GM12874 (cell line): ENCODE results near the gene CCNI2.

Experiments used
- TF ChIP-seq, protein P1 (sequence below): IDR thresholded peaks from 2 replicates; pipeline ENCODE4 v1.5.1; 2011; ENCODE audit warnings: low read depth, mild to moderate bottlenecking, control low read depth, low read length, moderate library complexity; ENCODE audit not compliant: insufficient read depth

Gene CCNI2

DNA sequence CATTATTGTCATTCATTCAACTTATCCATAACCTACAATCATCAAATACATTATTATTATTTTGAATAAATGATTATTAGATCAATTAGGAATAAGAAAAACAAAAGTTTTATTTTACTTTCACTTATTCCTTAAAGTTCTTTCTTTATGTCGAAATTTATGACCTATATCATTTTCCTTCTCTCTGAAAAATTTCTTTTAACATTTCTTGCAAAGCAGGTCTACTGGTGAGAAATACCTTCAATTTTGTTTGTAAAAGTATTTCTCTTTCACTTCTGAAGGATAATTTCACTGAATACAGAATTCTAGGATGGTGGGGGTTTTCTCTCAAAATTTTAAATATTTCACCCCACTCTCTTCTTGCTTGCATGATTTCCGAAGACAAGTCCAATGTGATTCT is 2.6 kb upstream of the CCNI2 start:
- TF ChIP-seq, protein P1, sequence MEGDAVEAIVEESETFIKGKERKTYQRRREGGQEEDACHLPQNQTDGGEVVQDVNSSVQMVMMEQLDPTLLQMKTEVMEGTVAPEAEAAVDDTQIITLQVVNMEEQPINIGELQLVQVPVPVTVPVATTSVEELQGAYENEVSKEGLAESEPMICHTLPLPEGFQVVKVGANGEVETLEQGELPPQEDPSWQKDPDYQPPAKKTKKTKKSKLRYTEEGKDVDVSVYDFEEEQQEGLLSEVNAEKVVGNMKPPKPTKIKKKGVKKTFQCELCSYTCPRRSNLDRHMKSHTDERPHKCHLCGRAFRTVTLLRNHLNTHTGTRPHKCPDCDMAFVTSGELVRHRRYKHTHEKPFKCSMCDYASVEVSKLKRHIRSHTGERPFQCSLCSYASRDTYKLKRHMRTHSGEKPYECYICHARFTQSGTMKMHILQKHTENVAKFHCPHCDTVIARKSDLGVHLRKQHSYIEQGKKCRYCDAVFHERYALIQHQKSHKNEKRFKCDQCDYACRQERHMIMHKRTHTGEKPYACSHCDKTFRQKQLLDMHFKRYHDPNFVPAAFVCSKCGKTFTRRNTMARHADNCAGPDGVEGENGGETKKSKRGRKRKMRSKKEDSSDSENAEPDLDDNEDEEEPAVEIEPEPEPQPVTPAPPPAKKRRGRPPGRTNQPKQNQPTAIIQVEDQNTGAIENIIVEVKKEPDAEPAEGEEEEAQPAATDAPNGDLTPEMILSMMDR = no peak

DNA sequence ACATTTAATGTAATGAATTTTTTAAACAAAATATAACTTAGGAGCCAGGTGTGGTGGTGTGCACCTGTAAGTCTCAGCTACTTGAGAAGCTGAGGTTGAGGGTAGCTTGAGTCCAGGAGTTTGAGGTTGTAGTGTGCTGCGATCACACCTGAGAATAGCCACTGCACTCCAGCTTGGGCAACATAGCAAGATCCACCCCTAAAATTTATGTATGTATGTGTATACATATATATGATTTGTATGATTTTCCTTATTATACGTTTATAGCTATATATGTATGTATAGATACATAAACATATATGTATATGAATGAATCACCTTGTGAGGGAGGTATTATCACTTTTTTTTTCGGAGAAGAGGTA is 653 bp upstream of the CCNI2 start:
- TF ChIP-seq, protein P1 = no peak

DNA sequence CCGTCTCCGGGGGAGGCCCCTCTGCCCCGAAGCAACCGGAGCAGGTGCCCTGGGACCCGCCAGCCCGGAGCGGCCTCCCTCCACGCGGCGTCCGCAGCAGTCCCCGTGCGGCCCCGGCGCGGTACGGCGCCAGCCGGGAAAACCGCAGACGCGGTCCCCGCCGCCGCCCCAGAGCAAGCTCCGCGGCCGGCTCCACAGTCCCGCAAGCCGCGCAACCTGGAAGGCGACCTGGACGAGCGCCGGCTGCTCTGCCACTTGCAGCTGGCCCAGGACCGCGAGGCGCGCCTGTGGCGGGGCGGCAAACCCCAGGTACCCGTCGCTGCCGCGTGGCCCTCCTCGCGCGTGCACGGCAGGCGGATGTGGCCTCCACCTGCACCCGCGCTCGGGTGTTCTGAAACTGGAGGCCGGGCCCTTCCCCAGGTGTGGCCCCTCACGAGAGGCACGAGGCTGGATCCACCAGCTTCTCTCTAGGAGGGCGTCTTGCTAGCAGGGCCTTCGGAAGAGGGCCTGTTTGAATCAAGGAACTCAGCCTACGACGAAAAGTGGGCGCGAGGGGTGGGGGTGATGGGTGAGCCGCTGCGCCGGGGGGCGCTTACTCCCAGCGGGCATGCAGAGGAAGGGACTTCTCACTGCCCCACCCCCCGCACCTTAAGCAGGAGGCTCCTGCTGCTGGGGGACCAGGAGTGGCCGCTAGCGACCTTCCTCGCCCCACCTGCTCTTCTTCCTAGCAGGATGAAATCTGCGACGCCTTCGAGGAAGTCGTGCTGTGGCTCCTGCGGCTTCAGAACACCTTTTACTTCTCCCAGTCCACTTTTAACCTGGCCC is 602 bp downstream of the CCNI2 start:
- TF ChIP-seq, protein P1 = no peak

DNA sequence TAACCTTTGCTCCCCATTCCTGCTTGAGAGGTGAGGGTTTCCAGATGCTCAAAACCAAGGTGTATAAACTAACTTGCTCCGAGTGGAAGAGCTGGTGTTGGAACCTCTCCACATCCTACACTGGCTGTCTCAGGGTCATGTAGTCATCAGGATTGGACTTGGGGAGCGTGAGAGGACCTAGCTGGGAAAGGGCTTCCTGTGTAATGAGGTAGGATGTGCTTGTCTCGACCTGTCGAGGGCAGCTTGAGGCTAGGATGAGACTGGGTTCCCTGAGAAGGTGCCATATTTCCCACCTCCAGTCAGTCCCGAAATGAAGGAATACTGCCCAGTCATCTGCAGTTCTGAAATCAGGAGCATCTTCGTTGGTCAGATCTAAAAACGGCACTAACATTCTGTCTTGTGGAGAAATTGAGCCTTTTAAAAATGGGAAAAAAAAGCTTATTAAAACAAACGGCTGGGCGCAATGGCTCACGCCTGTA is 1.3 kb downstream of the CCNI2 start:
- TF ChIP-seq, protein P1 = no peak

DNA sequence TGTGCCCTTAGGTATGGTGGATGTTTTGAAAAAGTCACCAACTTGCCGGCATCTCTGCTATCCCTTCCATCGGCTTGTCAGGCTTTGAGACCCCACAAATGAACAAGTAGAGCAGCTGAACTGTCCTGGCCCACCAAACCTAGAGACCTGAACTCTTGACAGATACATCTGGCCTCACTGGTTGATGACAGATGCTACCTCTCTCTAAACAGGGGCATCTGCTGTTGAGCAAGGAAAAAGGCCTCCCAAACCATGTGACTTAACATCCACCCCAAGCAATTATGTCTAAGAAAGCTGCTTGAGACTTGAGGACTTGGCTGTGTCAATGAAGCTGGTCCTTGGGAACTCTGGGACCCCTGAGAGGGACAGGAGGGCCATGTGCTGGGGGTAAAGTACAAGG is 2.3 kb downstream of the CCNI2 start:
- TF ChIP-seq, protein P1 = no peak

DNA sequence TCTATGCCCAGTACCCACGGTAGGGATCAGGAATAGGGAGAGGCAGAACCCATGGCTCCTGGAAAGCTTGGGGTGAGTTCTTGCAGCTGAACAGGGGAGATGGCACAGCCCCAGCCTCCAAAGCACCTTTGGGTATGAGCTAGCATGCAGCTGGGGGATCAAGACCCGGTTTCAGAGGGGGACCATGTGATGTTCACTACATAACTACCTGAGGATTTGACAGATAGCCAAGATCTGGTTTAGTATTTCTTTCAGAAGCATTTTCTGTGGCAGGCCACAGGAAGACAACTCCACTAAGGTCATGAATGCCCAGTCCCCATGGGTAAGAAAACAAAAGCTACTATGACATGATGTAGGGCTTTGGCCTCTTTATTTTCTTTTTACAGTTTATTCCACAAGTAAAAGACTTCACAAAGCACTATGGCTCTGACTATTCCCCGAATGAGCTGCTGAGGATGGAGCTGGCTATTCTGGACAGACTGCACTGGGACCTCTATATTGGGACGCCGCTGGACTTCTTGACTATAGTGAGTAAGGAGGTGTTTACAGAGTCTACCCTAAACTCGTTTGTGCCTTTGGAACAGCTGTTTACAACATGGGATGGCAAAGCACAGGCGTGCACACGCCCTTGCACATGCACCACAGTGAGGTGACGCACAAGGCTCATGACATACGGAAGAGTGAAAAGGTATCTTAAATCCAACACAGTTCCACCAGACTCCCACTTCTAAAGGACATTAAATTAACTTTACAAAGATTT is 3.4 kb downstream of the CCNI2 start:
- TF ChIP-seq, protein P1 = no peak

DNA sequence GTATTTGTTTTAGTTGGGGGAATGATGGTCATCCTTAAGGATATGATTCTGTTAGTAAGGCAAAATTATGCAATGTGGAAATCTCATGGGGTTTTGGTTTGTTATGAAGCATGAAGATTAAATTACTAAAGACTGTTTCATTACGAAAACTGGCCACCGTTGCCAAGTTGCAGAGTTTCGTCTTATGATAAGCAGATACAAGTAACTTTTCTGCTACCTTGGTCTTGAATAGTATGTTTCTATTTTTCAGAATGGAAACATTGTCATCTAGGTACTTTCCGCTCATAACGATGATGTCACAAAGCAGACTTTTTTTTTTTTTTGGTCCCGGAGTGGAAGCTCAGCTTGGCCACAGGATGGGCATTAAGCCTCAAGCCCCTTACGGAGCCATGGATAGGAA is 4.2 kb downstream of the CCNI2 start:
- TF ChIP-seq, protein P1 = no peak
